Hepatocyte (in vitro differentiated cells): ENCODE measurements around the gene ZNF469. TPM values are rescaled to one million over a fixed set of nuclear protein-coding genes. Genes with fewer than 3 reads are reported as not detected.

ENCODE experiments used
- DNase-seq: peaks from one replicate; pipeline ENCODE4 v3.0.0-alpha.2; 2016; ENCODE audit warnings: low spot score
- H2AFZ ChIP-seq: fragments of 200-600 bp; sonication (generic); 2 replicates; pipeline ENCODE4 v1.6.0; 2016; ENCODE audit warnings: antibody characterized with exemption, mild to moderate bottlenecking
- H3K27ac ChIP-seq: fragments of 200-600 bp; sonication (generic); 2 replicates; pipeline ENCODE4 v1.5.1; 2016; ENCODE audit warnings: mild to moderate bottlenecking
- H3K27me3 ChIP-seq: fragments of 200-600 bp; sonication (generic); 2 replicates; pipeline ENCODE4 v1.6.1; 2016
- H3K36me3 ChIP-seq: fragments of 200-600 bp; sonication (generic); replicated peaks from 2 replicates; pipeline ENCODE4 v1.5.1; 2016; ENCODE audit warnings: low read depth; ENCODE audit not compliant: insufficient read depth
- H3K4me1 ChIP-seq: fragments of 200-600 bp; sonication (generic); 2 replicates; pipeline ENCODE4 v1.5.1; 2016; ENCODE audit warnings: mild to moderate bottlenecking, moderate library complexity; ENCODE audit not compliant: insufficient read depth
- H3K4me2 ChIP-seq: fragments of 200-600 bp; sonication (generic); 2 replicates; pipeline ENCODE4 v1.6.0; 2016
- H3K4me3 ChIP-seq: fragments of 200-600 bp; sonication (generic); 2 replicates; pipeline ENCODE4 v1.5.1; 2016; ENCODE audit warnings: mild to moderate bottlenecking
- H3K79me2 ChIP-seq: fragments of 200-600 bp; sonication (generic); 2 replicates; pipeline ENCODE4 v1.6.0; 2017; ENCODE audit warnings: mild to moderate bottlenecking
- H3K9me2 ChIP-seq: fragments of 200-600 bp; sonication (generic); replicated peaks from 2 replicates; pipeline ENCODE4 v1.6.0; 2017; ENCODE audit warnings: mild to moderate bottlenecking; ENCODE audit not compliant: insufficient read depth
- H3K9me3 ChIP-seq: fragments of 200-600 bp; sonication (generic); 2 replicates; pipeline ENCODE4 v1.5.1; 2016; ENCODE audit warnings: low read depth, mild to moderate bottlenecking
- H4K20me1 ChIP-seq: fragments of 200-600 bp; sonication (generic); 2 replicates; pipeline ENCODE4 v1.6.0; 2016; ENCODE audit warnings: mild to moderate bottlenecking; ENCODE audit not compliant: insufficient read depth, poor library complexity, severe bottlenecking
- EZH2 ChIP-seq: fragments of 200-600 bp; sonication (generic); IDR thresholded peaks from 2 replicates; pipeline ENCODE4 v1.6.1; 2016; ENCODE audit warnings: antibody characterized with exemption, mild to moderate bottlenecking, borderline replicate concordance
- EZH2phosphoT487 ChIP-seq: fragments of 200-600 bp; sonication (generic); IDR thresholded peaks from one replicate; pipeline ENCODE4 v1.6.1; 2018; ENCODE audit warnings: antibody characterized with exemption, mild to moderate bottlenecking, low read depth, moderate library complexity; ENCODE audit not compliant: unreplicated experiment, severe bottlenecking
- WGBS: methylation state at CpG from one replicate; pipeline ENCODE4 v1.1.6; 2016; ENCODE audit warnings: low lambda C conversion rate; ENCODE audit errors: missing lambda C conversion rate; 5-methylcytosine and 5-hydroxymethylcytosine counted together
- polyA plus RNA-seq: library from polyadenylated mRNA; unstranded; fragments of >200 nt; fragmentation: Nextera tagmentation; extraction: Ambion mirVana; gene quantifications from 2 replicates; pipeline ENCODE4 v1.2.1, GENCODE V29; 2016
- total RNA-seq: library from RNA; depleted of rRNA; stranded (reverse); fragments of >200 nt; gene quantifications from 2 replicates; pipeline ENCODE4 v1.2.3, GENCODE V29; 2014
- TF ChIP-seq, protein P1 (sequence below): fragments of 200-600 bp; sonication (generic); IDR thresholded peaks from 2 replicates; pipeline ENCODE4 v1.5.1; 2016; ENCODE audit warnings: antibody characterized with exemption, mild to moderate bottlenecking; ENCODE audit not compliant: poor library complexity

ZNF469 gene
- total and polyA plus RNA-seq, 2 experiments from 2014 or later, result 1.0 to 1.3 TPM

DNA sequence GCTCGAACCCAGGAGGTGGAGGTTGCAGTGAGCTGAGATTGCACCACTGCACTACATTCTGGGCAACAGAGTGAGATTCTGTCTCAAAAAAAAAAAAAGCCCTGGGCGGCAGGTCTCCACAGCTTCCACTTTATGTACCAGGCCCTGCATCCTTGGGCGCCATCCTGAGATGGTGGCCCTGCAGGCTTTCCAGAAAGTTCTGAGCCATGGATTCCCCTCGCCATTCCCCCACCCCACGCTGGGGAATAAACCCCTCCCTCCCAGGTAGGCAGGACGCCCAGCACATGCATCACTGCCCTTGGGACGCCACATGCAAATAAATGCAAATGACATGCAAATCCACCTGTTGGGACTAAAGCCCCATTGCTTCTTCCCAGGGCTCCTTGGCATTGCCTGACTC, 13.8 kb upstream of the ZNF469 start:
- TF ChIP-seq EZH2 (no peak), EZH2phosphoT487 (no peak)
- TF ChIP-seq, protein P1, sequence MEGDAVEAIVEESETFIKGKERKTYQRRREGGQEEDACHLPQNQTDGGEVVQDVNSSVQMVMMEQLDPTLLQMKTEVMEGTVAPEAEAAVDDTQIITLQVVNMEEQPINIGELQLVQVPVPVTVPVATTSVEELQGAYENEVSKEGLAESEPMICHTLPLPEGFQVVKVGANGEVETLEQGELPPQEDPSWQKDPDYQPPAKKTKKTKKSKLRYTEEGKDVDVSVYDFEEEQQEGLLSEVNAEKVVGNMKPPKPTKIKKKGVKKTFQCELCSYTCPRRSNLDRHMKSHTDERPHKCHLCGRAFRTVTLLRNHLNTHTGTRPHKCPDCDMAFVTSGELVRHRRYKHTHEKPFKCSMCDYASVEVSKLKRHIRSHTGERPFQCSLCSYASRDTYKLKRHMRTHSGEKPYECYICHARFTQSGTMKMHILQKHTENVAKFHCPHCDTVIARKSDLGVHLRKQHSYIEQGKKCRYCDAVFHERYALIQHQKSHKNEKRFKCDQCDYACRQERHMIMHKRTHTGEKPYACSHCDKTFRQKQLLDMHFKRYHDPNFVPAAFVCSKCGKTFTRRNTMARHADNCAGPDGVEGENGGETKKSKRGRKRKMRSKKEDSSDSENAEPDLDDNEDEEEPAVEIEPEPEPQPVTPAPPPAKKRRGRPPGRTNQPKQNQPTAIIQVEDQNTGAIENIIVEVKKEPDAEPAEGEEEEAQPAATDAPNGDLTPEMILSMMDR, result no peak
- Histone ChIP-seq H3K9me2 (no peaks in the 10 kb centered on the region), H3K27me3 (no peaks in the 10 kb centered on the region), H3K4me3 (no peak overlapping the region), H4K20me1 (no peaks in the 10 kb centered on the region), H3K27ac (no peak overlapping the region), H3K4me2 (no peak overlapping the region), H3K9me3 (no peaks in the 10 kb centered on the region), H3K36me3 (no peaks in the 10 kb centered on the region), H3K4me1 (no peaks in the 10 kb centered on the region), H3K79me2 (no peaks in the 10 kb centered on the region), H2AFZ (no peak overlapping the region)
- 89% methylated on average over 7 of the region's 7 CpGs for WGBS
- DNase-seq, result no peak

DNA sequence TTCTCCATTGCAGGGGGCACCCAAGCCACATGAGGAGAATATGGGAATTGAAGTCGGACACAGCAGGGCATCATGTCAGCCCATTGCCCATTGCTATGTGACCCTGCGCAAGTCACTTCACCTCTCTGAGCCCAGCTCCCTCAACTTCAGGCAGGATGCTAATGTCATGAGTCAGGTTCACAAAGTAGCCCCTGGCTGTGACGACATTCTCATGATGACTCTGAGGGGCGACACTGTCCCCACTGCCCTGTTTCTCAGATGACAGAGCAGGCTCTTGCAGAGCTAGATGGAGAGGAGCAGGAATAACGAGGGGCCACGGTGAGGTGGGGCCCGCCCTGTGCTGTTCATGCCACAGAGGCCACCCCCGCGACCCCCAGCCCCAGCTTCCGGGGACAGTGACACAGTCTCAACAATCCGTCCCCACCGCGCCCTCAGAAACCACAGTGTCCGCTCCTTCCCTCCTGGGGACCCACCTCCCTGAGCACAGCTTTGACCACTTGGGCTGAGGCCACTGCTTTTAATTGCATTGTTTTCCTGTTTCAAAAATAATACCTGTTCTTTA, 13.2 kb upstream of the ZNF469 start:
- H3K4me3 ChIP-seq, result no peak overlapping the region
- TF ChIP-seq EZH2phosphoT487 (no peak), EZH2 (no peak)
- H3K27me3 ChIP-seq, result no peaks in the 10 kb centered on the region
- no peaks in the 10 kb centered on the region for H3K4me1 ChIP-seq
- no peak for DNase-seq
- H3K4me2 ChIP-seq, result no peak overlapping the region
- H3K9me3 ChIP-seq, result no peaks in the 10 kb centered on the region
- no peaks in the 10 kb centered on the region for H3K36me3 ChIP-seq
- H3K27ac ChIP-seq, result no peak overlapping the region
- H3K9me2 ChIP-seq, result no peaks in the 10 kb centered on the region
- WGBS, result 82% methylated on average over 13 of the region's 14 CpGs
- H2AFZ ChIP-seq, result no peak overlapping the region
- no peaks in the 10 kb centered on the region for H4K20me1 ChIP-seq
- H3K79me2 ChIP-seq, result no peaks in the 10 kb centered on the region

DNA sequence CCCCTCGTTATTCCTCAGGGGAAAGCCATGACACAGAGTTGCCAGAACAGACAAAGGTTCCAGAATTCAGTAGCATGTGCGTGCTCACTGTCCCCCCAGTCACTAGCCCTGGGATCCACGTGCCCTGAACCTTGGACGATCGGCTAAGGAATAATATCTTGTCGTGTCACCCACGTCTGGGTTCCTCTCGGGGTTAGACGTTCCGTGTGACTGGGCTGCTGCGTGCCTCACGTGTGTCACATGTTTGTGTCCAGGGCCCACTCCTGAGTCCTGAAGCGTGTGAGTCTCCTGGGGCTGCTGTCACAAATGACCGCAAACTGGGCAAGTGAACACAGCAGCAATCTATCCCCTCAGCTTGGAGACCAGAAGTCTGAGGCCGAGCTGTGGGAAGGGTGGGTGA, 12.4 kb upstream of the ZNF469 start:
- 96% methylated on average over 15 of the region's 15 CpGs for WGBS
- H3K4me1 ChIP-seq, result no peaks in the 10 kb centered on the region
- TF ChIP-seq, protein P1, result no peak
- TF ChIP-seq EZH2 (no peak), EZH2phosphoT487 (no peak)
- H3K4me3 ChIP-seq, result no peak overlapping the region
- no peaks in the 10 kb centered on the region for H3K79me2 ChIP-seq
- no peak overlapping the region for H3K27ac ChIP-seq
- no peak overlapping the region for H2AFZ ChIP-seq
- H3K4me2 ChIP-seq, result no peak overlapping the region
- no peaks in the 10 kb centered on the region for H3K9me3 ChIP-seq
- H3K36me3 ChIP-seq, result no peaks in the 10 kb centered on the region
- no peaks in the 10 kb centered on the region for H3K27me3 ChIP-seq
- H3K9me2 ChIP-seq, result no peaks in the 10 kb centered on the region
- no peaks in the 10 kb centered on the region for H4K20me1 ChIP-seq
- no peak for DNase-seq

DNA sequence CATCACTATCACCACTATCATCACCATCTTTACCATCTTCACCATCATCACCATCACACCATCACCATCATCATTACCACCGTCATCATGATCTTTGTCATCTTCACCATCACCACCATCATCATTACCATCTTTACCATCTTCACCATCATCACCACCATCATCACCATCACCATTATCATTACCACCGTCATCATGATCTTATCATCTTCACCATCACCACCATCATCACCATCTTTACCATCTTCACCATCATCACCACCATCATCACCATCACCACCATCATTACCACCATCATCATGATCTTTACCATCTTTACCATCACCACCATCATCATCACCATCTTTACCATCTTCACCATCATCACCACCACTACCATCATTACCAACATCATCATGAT, 10.2 kb upstream of the ZNF469 start:
- H3K4me1 ChIP-seq, result no peaks in the 10 kb centered on the region
- H4K20me1 ChIP-seq, result no peaks in the 10 kb centered on the region
- 90% methylated on average over 2 of the region's 2 CpGs for WGBS
- H3K27ac ChIP-seq, result no peak overlapping the region
- no peaks in the 10 kb centered on the region for H3K36me3 ChIP-seq
- no peaks in the 10 kb centered on the region for H3K9me2 ChIP-seq
- H3K4me2 ChIP-seq, result no peak overlapping the region
- TF ChIP-seq EZH2 (no peak), EZH2phosphoT487 (no peak)
- TF ChIP-seq, protein P1, result no peak
- no peaks in the 10 kb centered on the region for H3K9me3 ChIP-seq
- H3K4me3 ChIP-seq, result no peak overlapping the region
- no peak for DNase-seq
- no peaks in the 10 kb centered on the region for H3K27me3 ChIP-seq
- H2AFZ ChIP-seq, result no peak overlapping the region
- H3K79me2 ChIP-seq, result no peaks in the 10 kb centered on the region
